HG03039 (cell line): Measurements from ENCODE around the gene SCAMP4.

Experiments
- ATAC-seq: cut with Tn5 transposase; IDR thresholded peaks from one replicate; pipeline ENCODE4 v1.9.1; 2021; ENCODE audit warnings: mild to moderate bottlenecking, moderate library complexity; ENCODE audit not compliant: unreplicated experiment

SCAMP4 gene

GRCh38 chr19:1911098-1911497 is 5.9 kb downstream of the SCAMP4 start:
- no peak for ATAC-seq

- ATAC-seq, result no peak
Measured at GRCh38 chr19:1911995-1912394, 6.8 kb downstream of the SCAMP4 start.

- no peak for ATAC-seq
Measured at GRCh38 chr19:1912760-1913505, 7.7 kb downstream of the SCAMP4 start.

- ATAC-seq, result no peak
Measured at GRCh38 chr19:1913781-1914577, 8.8 kb downstream of the SCAMP4 start.

GRCh38 chr19:1914826-1915341 is 9.7 kb downstream of the SCAMP4 start:
- no peak for ATAC-seq

GRCh38 chr19:1917146-1917545 is 11.9 kb downstream of the SCAMP4 start:
- ATAC-seq, result no peak

- ATAC-seq, result no peak
Measured at GRCh38 chr19:1917926-1918325, 12.7 kb downstream of the SCAMP4 start.

GRCh38 chr19:1918975-1919374 is 13.8 kb downstream of the SCAMP4 start:
- ATAC-seq, result no peak

- ATAC-seq, result no peak
Measured at GRCh38 chr19:1920644-1921043, 15.4 kb downstream of the SCAMP4 start.

- no peak for ATAC-seq
Measured at GRCh38 chr19:1921326-1921725, 16.1 kb downstream of the SCAMP4 start.

- ATAC-seq, result no peak
Measured at GRCh38 chr19:1921825-1922224, 16.6 kb downstream of the SCAMP4 start.

GRCh38 chr19:1922803-1923202 is 17.6 kb downstream of the SCAMP4 start:
- no peak for ATAC-seq

GRCh38 chr19:1923319-1923718 is 18.1 kb downstream of the SCAMP4 start:
- no peak for ATAC-seq

GRCh38 chr19:1924320-1924961 is 19.2 kb downstream of the SCAMP4 start:
- no peak for ATAC-seq

GRCh38 chr19:1925544-1925943 is 20.3 kb downstream of the SCAMP4 start:
- no peak for ATAC-seq

- no peak for ATAC-seq
Measured at GRCh38 chr19:1929021-1929742, 24.0 kb downstream of the SCAMP4 start.

- no peak for ATAC-seq
Measured at GRCh38 chr19:1931445-1931844, 26.2 kb downstream of the SCAMP4 start.

- ATAC-seq, result no peak
Measured at GRCh38 chr19:1932395-1932794, 27.2 kb downstream of the SCAMP4 start.

GRCh38 chr19:1933244-1933643 is 28.0 kb downstream of the SCAMP4 start:
- ATAC-seq, result no peak

- no peak for ATAC-seq
Measured at GRCh38 chr19:1933942-1934341, 28.7 kb downstream of the SCAMP4 start.
